ENCODE data around the gene USP12.
"Not testable (repeated sequence)": the region's sequence is repeated elsewhere in the genome, so short reads cannot be mapped to it uniquely, and the experiment has no call there.

Gene USP12

GRCh38 chr13:27194895-27195764 lies 23.5 kb upstream of the USP12 start:
- DNase-seq: no peak
- no peak overlapping the region for H3K27ac Mint-ChIP-seq
- H3K36me3 Mint-ChIP-seq (ENCODE audit: low read depth): no peaks in the 10 kb centered on the region
- no peak overlapping the region for H3K4me3 Mint-ChIP-seq
- peaks cover 26% of the 10 kb centered on the region for H3K4me1 Mint-ChIP-seq (ENCODE audit: low read depth)
- no peaks in the 10 kb centered on the region for H3K9me3 Mint-ChIP-seq
- peaks cover 27% of the 10 kb centered on the region for H3K27me3 Mint-ChIP-seq

DNA sequence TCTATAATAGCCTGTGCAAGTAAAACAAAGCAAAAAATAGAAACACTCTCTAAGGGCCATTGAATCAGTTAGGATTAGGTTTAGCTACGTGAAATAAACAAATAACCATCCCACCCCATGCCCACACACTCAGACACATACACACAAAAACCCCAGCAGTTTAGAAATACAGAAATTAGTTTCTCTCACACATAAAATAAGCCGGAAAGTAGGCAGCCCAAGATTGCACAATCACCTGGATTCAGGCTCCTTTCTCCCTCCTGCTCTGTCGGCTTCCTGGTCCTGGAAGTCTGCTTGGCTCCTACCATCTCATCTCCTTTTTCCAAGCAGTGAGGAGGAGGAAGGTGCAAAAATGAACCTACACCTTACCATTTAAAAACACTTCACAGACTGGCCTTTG lies 22.6 kb upstream of the USP12 start:
- Mint-ChIP-seq H3K4me3 (no peak overlapping the region), H3K9me3 (no peaks in the 10 kb centered on the region), H3K4me1 (ENCODE audit: low read depth) (peaks cover 24% of the 10 kb centered on the region), H3K27me3 (peaks cover 27% of the 10 kb centered on the region), H3K27ac (no peak overlapping the region), H3K36me3 (ENCODE audit: low read depth) (no peaks in the 10 kb centered on the region)
- no peak for DNase-seq

GRCh38 chr13:27193496-27193895 lies 21.9 kb upstream of the USP12 start:
- peaks cover 24% of the 10 kb centered on the region for H3K4me1 Mint-ChIP-seq (ENCODE audit: low read depth)
- no peaks in the 10 kb centered on the region for H3K9me3 Mint-ChIP-seq
- no peaks in the 10 kb centered on the region for H3K36me3 Mint-ChIP-seq (ENCODE audit: low read depth)
- DNase-seq: no peak
- H3K27ac Mint-ChIP-seq: no peak overlapping the region
- H3K4me3 Mint-ChIP-seq: no peak overlapping the region
- H3K27me3 Mint-ChIP-seq: peaks cover 27% of the 10 kb centered on the region

DNA sequence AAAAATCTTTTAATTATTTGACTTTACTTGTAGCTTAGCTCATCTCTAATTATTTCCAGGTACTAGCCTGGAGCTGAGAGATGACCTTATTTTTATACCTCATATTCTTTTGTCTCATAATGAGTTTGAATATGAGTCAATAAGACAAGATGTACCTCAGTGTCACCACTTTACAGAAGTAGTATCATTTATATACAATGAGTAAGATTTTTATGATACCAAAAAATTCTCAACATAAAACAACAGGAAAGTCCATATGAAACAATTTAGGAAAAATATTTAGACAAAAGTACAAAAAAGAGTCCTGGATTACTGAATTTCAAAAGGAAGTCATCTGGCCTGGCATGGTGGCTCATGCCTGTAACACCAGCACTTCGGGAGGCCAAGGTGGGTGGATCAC lies 21.4 kb upstream of the USP12 start:
- DNase-seq: no peak
- H3K27me3 Mint-ChIP-seq: peaks cover 27% of the 10 kb centered on the region
- no peaks in the 10 kb centered on the region for H3K36me3 Mint-ChIP-seq (ENCODE audit: low read depth)
- H3K9me3 Mint-ChIP-seq: no peaks in the 10 kb centered on the region
- H3K27ac Mint-ChIP-seq: no peak overlapping the region
- H3K4me3 Mint-ChIP-seq: no peak overlapping the region
- peaks cover 24% of the 10 kb centered on the region for H3K4me1 Mint-ChIP-seq (ENCODE audit: low read depth)

- H3K4me3 Mint-ChIP-seq; H3K9me3 Mint-ChIP-seq; H3K36me3 Mint-ChIP-seq (ENCODE audit: low read depth); DNase-seq: not testable (repeated sequence)
- Mint-ChIP-seq H3K27ac (peak overlapping the region; percentile 48), H3K4me1 (ENCODE audit: low read depth) (peaks cover 24% of the 10 kb centered on the region), H3K27me3 (peaks cover 24% of the 10 kb centered on the region)
Measured at GRCh38 chr13:27192367-27192766, 20.8 kb upstream of the USP12 start.

- H3K4me1 Mint-ChIP-seq (ENCODE audit: low read depth): peaks cover 12% of the 10 kb centered on the region
- no peaks in the 10 kb centered on the region for H3K9me3 Mint-ChIP-seq
- H3K27ac Mint-ChIP-seq: no peak overlapping the region
- peaks cover 9% of the 10 kb centered on the region for H3K27me3 Mint-ChIP-seq
- DNase-seq: no peak
- no peak overlapping the region for H3K4me3 Mint-ChIP-seq
- no peaks in the 10 kb centered on the region for H3K36me3 Mint-ChIP-seq (ENCODE audit: low read depth)
Measured at GRCh38 chr13:27189192-27189591, 17.6 kb upstream of the USP12 start.

GRCh38 chr13:27188239-27188638 lies 16.6 kb upstream of the USP12 start:
- H3K36me3 Mint-ChIP-seq (ENCODE audit: low read depth): no peaks in the 10 kb centered on the region
- no peaks in the 10 kb centered on the region for H3K9me3 Mint-ChIP-seq
- H3K4me1 Mint-ChIP-seq (ENCODE audit: low read depth): peaks cover 9% of the 10 kb centered on the region
- H3K27ac Mint-ChIP-seq: no peak overlapping the region
- H3K4me3 Mint-ChIP-seq: no peak overlapping the region
- DNase-seq: no peak
- peaks cover 6% of the 10 kb centered on the region for H3K27me3 Mint-ChIP-seq

- no peak overlapping the region for H3K27ac Mint-ChIP-seq
- peaks cover 9% of the 10 kb centered on the region for H3K27me3 Mint-ChIP-seq
- H3K9me3 Mint-ChIP-seq: no peaks in the 10 kb centered on the region
- no peak overlapping the region for H3K4me3 Mint-ChIP-seq
- no peak for DNase-seq
- no peaks in the 10 kb centered on the region for H3K4me1 Mint-ChIP-seq (ENCODE audit: low read depth)
- H3K36me3 Mint-ChIP-seq (ENCODE audit: low read depth): no peaks in the 10 kb centered on the region
Measured at GRCh38 chr13:27186295-27186694, 14.7 kb upstream of the USP12 start.

DNA sequence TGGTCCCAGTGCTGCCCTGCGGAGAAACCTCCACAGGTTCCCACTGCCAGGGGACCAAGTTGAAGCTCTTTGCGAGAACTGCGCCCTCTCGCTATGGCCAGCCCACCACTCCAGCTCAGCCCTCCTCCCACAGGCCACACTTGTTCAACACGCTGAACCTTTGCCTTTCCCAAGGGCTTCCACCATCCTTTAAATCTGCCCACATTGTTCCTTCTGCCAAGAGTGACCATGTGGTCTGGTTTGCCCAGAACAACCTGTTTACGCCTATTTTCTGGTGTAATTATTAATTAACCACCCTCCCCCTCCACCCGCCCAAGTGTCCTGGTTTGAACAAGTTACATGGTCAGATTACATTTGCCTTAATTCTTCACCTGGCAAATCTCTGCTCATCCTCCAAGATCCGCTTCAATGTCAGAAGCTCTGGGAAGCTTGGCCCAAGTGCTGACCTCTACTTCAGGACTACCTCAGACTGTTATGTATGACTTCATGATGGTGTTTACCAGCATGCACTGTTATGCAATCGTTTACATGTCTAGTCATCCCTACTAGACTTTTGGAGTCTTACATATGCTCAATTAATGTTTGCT lies 12.0 kb upstream of the USP12 start:
- DNase-seq: no peak
- no peak overlapping the region for H3K4me3 Mint-ChIP-seq
- H3K36me3 Mint-ChIP-seq (ENCODE audit: low read depth): no peaks in the 10 kb centered on the region
- peaks cover 13% of the 10 kb centered on the region for H3K27me3 Mint-ChIP-seq
- H3K27ac Mint-ChIP-seq: no peak overlapping the region
- no peaks in the 10 kb centered on the region for H3K9me3 Mint-ChIP-seq
- H3K4me1 Mint-ChIP-seq (ENCODE audit: low read depth): no peaks in the 10 kb centered on the region

DNA sequence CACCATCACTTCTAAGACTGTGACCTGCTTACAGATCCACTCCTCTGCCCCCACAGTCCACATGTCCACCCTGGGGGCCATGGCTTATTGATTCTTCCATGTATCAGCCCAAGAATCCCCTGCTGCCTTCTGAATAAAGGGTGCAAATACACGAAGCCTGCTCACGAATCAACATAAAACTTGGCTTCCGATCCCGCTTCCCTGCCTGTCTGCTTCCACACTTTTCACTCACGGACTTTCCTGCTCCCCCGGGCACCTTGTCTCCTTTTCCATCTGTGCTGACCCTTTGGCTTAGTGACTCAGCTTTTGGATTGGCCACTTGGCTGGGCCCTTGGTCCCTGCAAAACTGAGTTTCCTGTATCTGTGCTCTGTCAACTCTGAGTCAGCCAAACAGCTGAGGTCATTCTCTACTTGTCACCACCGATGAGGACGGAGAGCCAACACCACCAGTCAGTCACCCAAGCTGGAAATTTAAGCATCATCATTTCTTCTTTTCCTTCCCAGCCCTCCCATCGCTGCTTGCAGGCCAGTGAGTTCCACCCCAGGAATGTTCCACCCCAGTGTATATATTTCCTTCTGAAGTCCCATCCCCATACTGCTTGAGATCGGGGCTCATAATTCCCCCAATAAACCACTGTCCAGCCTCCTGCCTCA lies 11.4 kb upstream of the USP12 start:
- no peak for DNase-seq
- H3K27me3 Mint-ChIP-seq: peaks cover 13% of the 10 kb centered on the region

DNA sequence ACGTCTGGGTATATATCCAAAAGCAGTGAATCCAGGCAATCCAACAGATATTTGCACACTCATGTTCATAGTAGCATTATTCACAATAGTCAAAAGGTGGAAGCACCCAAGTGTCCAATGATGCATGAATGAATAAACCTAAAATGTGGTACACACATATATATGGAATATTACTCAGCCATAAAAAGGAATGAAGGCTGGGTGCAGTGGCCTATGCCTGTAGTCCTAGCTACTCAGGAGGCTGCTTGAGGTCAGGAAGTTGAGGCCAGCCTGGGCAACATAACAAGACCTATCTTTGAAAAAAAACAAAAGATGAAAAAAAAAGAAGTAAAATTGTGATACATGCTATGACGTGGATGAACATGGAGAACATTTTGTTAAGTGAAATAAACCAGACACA lies 10.4 kb upstream of the USP12 start:
- DNase-seq: no peak
- Mint-ChIP-seq H3K4me3 (no peak overlapping the region), H3K9me3 (no peaks in the 10 kb centered on the region), H3K4me1 (ENCODE audit: low read depth) (no peaks in the 10 kb centered on the region), H3K27ac (no peak overlapping the region), H3K27me3 (peaks cover 13% of the 10 kb centered on the region), H3K36me3 (ENCODE audit: low read depth) (no peaks in the 10 kb centered on the region)

More for the DNA sequence above, 11.4 kb upstream of the USP12 start:
- Mint-ChIP-seq H3K36me3 (ENCODE audit: low read depth) (no peaks in the 10 kb centered on the region), H3K4me1 (ENCODE audit: low read depth) (no peaks in the 10 kb centered on the region), H3K4me3 (no peak overlapping the region), H3K27ac (no peak overlapping the region), H3K9me3 (no peaks in the 10 kb centered on the region)

- no peaks in the 10 kb centered on the region for H3K9me3 Mint-ChIP-seq
- no peak overlapping the region for H3K4me3 Mint-ChIP-seq
- H3K27me3 Mint-ChIP-seq: peaks cover 6% of the 10 kb centered on the region
- H3K4me1 Mint-ChIP-seq (ENCODE audit: low read depth): peaks cover 20% of the 10 kb centered on the region
- no peak overlapping the region for H3K27ac Mint-ChIP-seq
- no peaks in the 10 kb centered on the region for H3K36me3 Mint-ChIP-seq (ENCODE audit: low read depth)
- no peak for DNase-seq
Measured at GRCh38 chr13:27177852-27178251, 6.2 kb upstream of the USP12 start.

- DNase-seq: no peak
- H3K4me3 Mint-ChIP-seq: no peak overlapping the region
Measured at GRCh38 chr13:27176470-27177410, 5.1 kb upstream of the USP12 start.

DNA sequence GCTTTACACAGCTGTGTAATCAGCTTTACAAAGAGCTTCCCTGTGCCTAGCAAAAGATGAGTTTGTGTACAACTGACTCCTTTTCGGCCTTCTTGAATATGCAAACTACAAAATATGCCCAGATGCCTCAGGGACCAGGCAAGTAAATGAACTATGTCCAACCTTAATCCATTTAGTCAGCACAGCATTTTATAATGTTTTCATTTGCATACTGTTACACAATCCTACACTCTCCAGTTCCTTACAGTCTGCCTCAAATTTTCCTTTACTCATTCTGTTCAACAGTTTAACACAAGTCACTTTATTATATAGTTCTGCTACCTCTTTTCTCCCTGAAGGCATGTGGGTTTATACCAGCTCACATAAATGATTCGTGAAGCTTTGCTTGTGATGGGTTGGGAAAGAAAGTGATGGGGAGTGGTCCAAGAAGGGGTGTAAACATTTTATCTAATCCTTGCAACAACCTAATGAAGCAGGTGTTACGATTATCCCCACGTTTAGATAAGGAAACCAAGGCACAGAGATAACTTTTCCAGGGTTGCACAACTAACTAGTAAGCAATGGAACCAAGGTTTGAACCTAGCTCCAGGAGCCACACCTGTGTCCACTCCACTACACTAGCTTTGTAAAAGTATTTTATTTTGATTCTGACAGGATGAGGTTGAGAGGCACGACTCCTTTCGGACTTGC lies 3.3 kb upstream of the USP12 start:
- H3K27ac Mint-ChIP-seq: peak overlapping the region; percentile 19
- DNase-seq: no peak

More at GRCh38 chr13:27176470-27177410, 5.1 kb upstream of the USP12 start:
- Mint-ChIP-seq H3K36me3 (ENCODE audit: low read depth) (no peaks in the 10 kb centered on the region), H3K27ac (no peak overlapping the region), H3K4me1 (ENCODE audit: low read depth) (peaks cover 27% of the 10 kb centered on the region), H3K9me3 (no peaks in the 10 kb centered on the region), H3K27me3 (peaks cover 4% of the 10 kb centered on the region)

More for the DNA sequence above, 3.3 kb upstream of the USP12 start:
- H3K4me1 Mint-ChIP-seq (ENCODE audit: low read depth): peaks cover 33% of the 10 kb centered on the region
- no peaks in the 10 kb centered on the region for H3K9me3 Mint-ChIP-seq
- H3K27me3 Mint-ChIP-seq: peaks cover 4% of the 10 kb centered on the region
- H3K4me3 Mint-ChIP-seq: no peak overlapping the region
- H3K36me3 Mint-ChIP-seq (ENCODE audit: low read depth): peaks cover 8% of the 10 kb centered on the region

All from activated T-cell treated with anti-CD3 and anti-CD28 coated beads, Interleukin-2, amount 50 U/mL, for 24 hours (primary cell).